Measurements from ENCODE around the gene CBX3.

GRCh38 chr7:26155531-26156375 lies 45.8 kb upstream of the CBX3 start:
- TF ChIP-seq CTCF (IDR thresholded peaks at IDR 0.05; ENCODE audit: insufficient read depth, low read length, poor library complexity, severe bottlenecking) (no peak), EZH2phosphoT487 (conservative IDR thresholded peaks at IDR 0.05; ENCODE audit: low read length) (no peak)

Data from SU-DHL-6 (cell line).